ENCODE data around the gene IRX3.

DNA sequence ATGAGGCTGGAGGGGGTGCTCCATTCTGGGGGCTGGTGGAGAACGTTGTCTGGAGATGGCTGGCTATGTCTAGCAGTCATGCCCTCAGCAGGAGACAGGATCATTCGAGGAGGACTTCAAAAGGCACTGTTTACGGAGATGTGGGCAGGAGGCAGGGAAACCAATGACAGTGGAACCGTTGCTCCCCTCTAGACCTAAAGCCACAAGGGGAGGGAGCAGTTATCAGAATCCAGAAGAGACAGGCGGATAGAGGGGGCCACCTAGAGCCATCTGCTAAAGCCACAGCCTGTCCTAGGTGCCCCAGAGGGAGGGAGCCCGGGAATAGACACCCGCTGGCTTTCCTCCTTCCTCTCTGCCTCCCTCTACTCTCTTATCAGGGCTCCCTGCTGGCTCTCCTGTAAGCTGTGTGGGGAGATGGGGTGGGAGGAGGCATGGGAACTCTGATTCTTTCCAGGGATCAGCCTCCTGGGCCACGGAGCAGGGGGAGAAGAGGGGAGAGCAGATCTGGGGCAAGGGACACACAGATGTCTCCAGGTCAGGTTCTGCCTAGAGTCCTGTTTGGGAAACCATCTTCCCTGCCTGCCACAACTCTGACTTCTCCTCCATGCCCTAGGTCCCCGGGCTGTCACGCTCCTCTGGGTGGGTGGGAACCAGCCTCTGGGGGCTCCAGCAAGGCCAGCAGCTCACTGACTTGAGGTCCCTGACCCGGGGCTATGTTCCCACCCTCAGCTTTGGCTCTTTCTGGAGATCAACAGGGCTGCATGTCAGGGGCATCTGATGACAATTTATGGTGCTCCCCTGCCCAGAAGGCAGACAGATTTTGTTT is 42.3 kb downstream of the IRX3 start:
- TF ChIP-seq POLR2A (IDR thresholded peaks at IDR 0.05) (no peak), POLR2AphosphoS5 (IDR thresholded peaks at IDR 0.05) (no peak), CTCF (IDR thresholded peaks at IDR 0.05) (no peak)

Measured in stomach (tissue), 4 donors.